SW 1271 (cell line): Measurements from ENCODE around the gene DYSF.
A peak's percentile ranks its signal among the peaks of the same experiment; 100 is the strongest.

Experiments
- DNase-seq, 2 experiments: peaks; one replicate each; lab custom pipeline; 2025; lab: John Stamatoyannopoulos, UW

DYSF gene

DNA sequence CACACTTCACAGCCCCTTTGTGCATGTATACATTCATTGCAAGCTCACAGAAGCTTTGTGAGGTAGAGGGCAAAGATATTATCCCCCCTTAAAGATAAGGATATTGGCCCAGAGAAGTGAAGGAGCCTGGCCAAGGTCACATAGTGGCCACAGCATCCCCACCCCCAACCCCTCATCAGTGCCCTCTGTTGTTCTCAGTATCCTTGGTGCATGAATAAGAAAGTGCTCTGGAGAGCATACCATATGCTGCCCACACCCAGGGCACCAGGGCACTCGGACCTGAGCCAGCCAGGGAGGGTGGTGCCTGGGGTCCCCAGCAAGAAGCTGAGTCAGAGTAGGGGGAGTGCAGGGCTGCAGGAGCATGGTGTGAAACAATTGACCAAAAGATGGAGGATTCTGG, 3.3 kb downstream of the DYSF start:
- DNase-seq, result no peak

DNA sequence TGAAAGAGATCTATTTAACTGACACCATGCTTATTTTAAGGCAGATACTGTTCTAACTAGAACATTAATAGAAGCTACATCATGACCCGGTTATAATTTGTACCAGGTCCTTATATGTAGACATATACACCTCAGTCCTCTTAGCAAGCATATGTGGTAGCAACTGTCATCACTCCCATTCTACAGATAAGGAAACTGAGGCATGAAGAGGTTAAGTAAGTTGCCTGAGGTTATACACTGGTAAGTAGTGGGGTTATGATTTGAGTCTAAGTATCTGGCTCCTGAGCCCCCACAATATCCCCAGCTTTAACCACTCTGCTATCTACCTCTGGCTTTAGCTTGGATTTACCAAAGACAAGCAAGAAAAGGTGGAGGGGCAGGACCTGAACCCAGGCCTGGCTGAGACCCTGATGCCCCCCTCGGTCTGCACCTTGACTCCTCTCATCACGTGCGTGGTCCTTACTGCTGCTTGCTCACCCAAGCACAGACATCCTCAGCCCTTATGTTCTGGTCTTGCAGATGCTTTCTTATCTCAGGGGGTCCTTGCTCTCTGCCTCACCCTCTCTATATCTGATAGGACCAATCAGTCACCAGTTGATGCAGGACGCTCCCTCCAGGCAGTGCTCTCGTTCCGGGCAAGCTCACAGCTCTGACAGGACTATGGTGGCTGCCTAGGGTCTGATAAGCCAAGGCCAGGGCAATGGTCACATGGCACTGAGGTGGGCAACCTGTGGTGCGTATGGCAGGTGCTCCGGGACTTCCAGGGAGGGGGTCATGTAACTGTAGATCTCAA, 4.0 kb downstream of the DYSF start:
- DNase-seq, result no peak

DNA sequence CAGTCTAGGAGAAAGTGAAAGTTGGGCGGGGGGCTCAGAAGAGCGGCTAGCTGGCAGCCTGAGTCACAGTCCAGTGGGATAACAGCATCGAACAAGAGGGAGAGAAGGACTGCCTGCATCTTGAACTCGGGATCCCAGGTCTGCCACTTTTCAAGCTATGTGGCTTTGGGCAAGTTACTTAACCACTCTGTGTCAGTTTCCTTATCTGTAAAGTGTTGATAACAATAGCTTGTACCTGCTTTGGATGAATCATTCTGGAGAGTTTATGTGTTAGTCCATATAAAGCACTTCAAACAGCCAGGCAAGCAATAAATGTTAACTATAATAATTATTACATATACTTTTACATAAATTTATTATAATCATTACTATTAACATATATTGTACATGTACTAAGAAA, 4.6 kb downstream of the DYSF start:
- no peak for DNase-seq

DNA sequence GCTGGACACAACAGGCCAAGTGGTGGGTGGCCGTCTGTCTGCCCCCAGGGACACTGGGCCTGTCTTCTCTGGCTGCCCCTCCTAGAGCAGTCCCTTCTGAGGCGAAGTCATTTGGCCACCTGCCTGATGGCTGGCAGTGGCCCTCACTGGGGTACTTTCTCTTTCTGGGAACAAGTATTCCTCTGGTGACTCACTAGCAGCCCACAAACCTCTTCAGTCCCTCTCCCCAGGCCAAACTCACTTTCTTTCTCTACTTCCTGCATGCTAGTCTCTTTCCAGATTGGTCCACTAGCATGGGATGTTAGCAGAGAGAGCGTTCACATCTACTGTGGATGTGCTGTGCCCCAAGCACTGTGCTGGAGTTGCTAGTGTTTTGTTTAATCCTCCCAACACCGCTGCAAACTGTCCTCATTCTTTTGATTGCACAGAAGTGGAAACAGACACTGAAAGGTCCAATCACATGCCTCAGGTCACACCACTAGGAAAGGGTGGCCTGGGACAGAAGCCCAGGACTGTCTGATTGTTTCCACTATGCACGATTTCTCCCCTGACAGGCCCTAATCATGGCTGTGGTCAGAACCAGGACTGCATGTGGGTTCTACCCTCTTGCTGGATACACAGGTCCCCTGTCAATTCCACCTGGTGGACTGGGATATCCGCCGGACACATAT, 5.2 kb downstream of the DYSF start:
- no peak for DNase-seq

DNA sequence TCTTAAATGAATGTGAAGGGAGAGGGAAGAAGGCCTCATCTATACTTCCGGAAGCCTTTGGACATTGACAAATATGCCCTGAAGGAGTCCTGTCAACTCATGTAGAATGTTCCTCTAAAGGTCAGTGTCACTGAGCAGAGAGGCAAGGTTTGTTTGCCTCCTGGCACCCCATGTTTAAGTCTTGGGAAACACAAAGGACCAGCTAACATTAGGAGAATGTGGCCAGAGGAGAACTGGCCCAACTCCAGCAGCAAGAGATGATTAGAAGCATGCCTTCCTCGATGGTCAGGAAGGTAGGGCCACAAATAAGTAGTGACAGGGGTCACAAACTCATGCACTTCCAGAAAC, 5.7 kb downstream of the DYSF start:
- no peak for DNase-seq

DNA sequence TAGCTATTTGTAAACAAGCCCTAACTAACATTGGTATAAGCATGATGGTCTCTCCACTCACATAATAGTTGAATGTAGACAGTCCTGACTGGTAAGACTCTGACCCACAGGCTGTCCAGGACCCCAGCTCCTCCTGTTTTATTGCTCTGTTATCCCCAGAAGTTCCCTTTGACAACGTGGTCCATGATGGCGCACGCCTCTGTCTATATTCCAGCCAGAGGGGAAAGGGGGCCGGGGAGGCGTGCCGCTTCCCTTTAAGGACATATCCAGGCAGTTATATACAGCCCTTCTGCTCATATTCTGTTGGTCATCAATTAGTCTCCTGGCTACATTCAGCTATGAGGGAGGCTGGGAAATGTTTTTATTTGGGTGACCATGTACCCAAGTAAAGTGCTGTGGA, 6.7 kb downstream of the DYSF start:
- no peak for DNase-seq

DNA sequence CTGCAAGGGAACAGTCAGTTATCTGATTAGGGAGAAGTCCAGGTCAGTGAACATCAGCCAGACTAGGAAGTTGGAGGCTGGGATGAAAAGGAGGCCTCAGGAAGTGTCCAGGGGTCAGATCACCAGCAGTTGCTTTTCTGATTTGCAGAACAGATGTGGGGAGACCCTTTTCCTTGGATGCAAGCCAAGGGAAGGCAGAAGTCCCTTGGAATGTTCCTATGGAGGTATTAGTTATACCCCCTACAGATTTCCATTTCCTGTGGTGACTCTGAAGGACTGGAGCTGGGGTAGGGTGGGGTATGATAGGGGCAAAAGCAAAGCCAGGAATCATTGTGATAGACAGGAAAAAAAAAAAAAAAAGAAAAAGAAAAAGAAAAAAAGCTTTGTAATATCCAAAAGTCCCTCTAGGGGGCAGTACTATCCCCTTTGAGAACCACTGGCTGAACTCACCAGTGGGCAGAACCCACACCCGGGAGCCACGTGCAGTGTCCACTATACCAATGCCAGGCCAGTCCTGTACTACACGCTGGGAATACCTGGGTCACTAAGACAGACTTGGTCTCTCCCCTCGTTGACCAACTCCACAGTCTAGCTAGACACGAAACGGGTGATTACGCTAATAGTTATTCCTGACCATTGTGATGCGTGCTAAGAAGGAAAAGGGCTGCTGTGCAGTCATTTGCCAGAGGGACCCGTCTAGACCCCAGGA, 7.4 kb downstream of the DYSF start:
- DNase-seq, result peak in 1 of 2 experiments; percentile 9

DNA sequence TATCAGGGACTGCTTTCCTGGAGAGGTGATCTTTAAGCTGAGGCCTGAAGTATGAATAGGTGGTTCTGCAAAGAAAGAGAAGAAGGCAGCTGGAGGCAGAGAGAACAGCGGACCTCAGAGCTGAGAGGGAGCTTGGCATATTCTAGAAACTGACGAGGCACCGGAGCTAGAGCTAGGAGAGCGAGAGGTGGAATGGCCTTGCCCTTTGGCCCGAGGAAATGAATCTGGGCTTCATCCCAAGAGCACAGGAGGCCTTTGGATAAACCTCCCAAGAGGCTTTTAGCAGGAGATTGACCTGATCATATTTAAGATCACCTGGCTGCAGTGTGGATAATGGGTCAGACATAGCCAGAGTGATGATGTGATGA, 7.9 kb downstream of the DYSF start:
- no peak for DNase-seq

DNA sequence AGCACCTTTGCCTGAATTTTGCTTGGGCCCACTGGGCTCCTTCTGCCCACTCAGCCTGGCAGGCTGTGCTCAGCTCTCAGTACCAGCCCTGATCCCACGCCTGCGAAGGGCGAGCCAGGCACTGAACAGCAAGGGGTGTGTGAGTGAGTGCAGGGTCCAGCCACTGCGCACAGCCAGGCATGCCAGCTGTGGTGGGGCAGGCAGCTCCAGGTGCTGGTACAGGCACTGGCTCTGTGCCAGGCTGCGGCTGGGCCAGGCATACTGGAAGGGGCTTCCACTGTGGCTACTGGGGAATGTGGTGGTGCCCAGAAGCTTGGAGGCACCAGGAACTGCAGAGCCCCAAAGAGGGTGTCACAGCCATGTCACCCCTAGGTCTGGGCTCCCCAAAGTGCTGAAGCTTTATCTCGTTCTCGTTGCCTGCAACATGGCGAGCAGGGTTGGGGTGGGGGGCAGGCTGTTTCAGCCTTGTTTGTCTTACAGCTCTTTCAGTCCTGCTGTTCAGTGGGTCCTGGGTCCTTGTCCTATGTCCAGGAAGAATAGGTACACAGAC, 8.8 kb downstream of the DYSF start:
- DNase-seq, result no peak

DNA sequence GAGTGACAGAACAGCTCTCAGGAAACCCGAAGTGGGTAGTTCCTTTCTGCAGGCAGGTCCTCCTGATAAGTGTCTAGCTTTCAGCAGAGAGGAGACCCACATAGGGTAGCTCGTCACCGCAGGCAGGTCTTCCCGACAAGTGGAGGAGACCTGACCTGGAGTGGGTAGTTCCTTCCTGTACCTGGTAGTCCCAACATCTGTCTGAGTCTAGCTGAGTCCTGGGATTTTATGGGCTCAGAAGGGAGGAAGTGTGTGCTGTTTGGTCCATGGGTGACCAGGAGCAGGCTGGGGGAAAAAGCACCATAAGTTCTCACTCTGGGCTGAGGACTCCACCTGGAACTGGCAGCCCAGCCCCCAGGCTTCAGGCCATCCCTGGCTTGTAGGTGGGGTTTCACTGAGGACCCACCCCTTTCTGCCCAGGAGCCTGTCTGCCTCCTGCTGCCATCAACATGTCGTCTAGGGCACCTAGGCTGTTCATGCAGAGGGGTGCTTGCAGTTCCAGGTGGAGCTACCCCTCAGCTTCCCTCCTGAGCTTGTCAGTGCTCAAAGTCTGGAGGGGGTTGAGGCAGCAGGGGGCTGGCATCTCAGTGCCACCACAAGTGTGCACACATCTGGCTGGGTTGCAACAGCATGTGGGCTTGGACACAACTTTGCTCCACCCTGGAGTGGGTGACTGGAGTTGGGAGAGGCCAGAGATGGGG, 9.4 kb downstream of the DYSF start:
- DNase-seq, result no peak

DNA sequence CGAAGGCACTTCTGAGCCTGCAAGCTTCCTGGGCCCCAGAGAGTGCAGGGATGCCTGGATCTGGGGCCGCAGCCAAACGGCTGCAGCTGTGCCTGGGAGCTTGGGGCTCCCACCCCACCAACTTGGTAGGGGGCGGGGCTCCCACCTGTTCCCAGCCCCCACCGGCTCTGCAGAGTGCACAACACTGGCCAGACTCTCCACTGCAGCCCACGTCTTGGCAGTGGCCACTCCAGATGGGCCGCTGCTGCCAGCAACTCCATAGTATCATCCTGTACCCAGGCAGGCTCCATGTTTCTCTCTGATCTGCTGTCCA, 9.9 kb downstream of the DYSF start:
- DNase-seq, result no peak

DNA sequence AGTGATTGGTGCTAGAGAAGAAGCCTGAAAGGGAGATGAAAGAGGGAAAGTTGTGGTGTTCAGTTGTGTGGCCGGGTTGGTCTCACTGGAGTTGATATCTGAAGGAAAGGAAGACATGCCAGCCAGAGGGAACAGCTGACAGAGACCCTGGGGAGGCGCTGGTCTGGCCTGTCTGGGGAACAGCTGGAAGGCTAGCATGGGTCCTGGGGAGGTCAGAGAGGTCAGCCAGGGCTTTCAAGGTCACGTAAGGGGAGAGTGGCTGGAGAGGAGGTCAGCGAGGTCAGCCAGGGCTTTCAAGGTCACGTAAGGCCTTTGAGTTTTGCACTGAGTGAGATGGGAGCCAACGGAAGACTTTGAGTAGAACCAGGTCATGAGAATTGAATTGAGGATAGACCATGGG, 11.0 kb downstream of the DYSF start:
- no peak for DNase-seq

DNA sequence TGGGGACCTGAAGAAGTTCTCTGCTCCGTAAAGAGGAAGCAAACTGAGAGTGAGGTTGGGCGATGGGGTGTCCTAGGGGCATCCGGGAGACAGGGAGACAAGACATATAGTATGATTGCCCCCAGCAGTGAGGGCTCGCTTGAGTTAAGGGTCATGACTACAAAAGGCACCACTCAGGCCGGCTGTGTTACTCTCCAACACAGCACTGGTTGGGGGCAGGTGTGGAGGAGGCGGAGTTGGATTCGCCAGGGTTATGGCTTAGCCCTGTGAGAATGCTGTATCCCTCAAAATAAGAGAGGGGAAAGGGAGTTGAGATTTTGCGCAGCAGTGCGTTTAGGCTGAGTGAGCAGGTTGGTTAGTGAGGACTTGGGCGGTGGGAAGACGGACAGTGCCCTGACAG, 12.0 kb downstream of the DYSF start:
- DNase-seq, result no peak

DNA sequence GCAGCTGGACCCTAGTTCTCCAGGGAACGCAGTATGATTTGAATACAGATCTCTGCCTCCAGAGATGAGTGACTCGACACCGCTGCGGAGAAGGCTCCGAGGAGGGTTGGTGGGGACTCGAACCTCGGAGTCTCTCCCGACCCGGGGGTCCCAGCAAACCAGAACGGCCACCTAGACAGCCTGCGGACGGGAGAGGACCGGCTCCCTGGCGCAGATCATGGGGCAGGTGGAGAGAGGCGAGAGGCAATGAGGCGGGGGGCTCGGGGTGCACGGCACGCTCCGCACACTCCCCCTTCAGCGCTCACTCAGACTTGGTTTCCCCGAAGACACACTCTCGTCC, 12.6 kb downstream of the DYSF start:
- no peak for DNase-seq

DNA sequence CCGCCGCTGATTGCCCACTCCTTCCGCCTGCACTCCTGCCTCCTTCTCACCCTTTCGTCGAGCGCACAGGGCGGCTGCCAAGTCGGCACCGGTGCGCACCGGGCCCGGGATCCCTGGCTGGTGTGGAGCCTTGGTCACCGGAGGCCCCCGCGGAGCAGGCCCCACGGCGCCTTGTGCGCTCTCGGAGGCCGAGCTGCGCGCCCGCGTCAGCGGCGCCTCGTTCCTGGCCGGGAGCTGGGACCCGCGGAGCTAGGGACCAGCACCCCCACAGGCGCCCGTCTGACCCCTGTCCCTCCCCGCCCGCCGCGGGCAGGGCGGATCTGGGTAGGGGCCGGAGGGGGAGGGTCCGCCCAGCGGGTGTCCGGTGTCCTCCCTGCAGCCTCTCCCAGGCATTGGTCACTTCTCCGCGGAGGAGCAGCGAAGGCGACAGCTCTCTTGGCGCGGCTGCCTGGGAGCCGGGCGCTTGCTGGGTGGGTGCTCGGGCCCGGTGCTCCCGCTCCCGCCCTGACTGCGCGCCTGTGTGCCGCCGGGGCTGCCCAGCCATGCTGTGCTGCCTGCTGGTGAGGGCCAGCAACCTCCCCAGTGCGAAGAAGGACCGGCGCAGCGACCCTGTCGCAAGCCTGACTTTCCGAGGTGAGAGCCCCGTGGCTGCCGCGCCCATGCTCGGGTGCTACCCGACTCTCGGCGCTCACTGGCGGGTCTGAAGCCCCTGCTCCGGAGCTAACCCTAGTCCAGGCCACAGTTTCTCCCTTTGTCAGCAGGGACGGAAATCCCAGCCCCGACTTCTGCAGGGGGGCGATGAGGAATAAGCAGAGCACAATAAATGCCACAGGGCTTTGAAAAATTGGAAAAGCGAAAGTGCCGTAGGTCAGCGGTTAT, 13.2 kb downstream of the DYSF start:
- peak in 1 of 2 experiments; percentile 21 for DNase-seq

DNA sequence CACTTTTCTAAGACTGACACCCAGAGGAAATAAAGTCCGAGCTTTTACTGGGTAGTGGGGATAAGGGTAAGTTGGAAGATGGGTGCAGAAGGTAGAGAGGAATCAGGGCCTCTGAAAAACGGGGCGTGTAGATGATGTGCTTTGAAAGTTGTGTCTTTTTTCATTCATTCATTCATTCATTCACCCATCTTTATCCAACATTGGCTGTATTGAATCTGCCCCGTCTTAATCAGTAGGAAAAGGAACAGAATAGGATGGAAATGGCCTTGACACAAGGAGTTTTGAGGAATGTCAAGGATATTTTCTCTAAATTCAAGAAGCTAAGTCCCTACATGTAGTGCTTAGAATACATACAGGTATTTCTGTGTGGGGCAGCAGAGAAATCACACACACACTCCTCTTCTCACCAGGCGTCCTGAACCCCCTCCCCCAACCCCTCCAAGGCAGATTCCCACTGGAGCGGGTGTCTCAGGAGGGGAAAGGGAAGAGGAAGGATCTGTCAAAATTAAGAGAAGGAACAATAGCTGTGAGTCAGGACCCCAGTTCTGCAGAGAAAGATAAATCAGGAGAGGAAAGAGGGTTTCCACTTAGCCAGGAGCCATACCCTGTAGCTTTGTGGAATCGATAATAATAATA, 13.9 kb downstream of the DYSF start:
- DNase-seq, result no peak

DNA sequence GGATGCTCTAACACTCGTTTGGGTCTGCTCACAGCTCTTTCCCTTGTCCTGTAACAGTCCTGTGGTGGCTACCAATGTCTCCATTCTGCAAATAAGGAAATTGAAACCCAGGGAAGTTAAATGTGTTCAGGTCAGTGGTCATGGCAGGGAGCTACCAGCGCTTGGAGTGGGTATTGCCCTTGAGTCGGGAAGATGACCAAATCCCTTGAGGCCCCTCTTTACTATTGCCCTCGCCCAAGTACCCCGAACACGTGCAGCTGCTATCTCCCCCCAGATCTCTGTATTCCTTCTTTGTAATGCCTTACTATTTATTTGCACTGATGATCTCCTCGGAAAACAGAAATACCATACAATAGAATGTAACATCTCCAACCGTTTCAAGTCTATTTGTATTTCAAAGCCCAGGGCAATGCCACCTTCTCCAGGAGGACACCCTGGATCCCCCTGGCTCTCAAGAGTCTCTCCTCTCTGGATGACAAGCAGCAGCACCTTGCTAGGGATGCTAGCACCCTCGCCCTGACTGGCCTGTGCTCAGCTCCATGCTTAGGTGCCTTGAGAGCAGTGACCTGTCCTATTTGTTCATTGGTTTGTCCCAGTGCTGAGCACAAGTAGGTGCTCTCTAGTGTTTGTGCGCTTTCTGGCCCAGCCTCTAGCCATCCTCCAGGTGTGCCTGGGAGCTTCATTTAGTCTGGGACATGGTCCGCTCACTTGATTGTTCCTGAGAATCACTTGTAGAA, 15.1 kb downstream of the DYSF start:
- no peak for DNase-seq

DNA sequence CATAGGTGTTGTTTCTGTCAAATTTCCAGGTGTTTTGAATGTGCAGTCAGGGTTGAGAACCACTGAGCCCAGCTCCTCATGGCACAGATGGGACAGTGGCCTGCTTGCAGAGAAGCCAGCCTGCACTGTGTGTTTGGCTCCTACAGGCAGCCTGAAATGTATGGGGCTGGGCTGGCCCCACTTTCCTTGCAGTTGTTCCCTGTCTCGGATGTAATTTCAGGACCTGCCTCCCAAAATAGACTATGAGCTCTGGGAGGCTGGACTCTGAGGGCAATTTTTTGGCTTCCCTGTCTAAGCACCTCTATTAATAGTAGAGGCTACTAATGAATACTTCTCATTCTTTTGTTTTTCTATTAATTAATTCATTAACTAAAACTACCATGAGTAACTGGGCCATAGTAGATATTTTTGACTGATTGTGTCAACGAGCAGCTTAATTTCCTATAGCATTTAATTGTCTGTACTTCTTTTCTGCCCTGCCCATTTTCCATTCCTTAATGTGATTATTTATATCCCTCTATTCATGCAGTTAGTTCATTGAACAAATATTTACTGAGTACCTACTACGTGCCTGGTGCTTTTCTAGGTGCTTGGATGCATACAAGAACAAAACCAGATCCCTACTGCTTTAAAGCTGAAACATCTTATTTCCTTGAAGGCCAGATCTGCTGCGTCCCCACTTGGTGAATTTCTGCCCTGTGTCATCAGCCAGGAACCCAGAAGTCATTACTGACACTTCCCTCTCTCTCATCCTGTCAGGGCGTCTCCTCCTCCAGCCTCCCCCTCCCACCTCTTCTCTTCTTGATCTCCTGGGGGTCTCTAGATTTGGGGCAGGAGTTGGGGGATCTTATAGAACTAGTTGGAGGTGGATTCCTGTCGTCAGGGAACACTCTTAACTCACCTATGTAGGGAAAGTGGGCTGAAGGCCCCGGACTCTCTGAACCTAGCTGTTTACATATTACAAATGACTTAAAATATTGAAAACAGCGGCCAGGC, 16.3 kb downstream of the DYSF start:
- no peak for DNase-seq

DNA sequence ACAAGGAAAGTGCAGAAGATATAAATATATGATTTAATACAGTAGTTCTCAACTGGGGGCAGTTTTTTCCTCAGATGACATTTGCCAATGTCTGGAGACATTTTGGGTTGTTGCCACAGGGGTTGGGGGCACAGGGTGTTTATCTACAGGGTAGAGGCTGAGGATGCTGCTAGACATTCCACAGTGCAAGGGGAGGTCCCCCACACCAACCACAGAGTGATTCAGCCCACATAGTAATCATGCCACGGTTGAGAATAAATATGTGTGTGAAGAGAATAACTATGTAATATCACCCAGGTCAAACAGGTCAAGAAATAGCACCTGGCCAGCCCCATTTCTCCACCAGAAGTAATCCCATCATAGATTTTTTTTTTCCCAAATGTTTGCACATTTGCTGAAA, 17.9 kb downstream of the DYSF start:
- peak in 1 of 2 experiments; percentile 22 for DNase-seq
